GM12801 (cell line): Measurements from ENCODE around the gene SRR.

ENCODE experiments used
- CTCF ChIP-seq: IDR thresholded peaks from one replicate; pipeline ENCODE4 v1.5.1; 2011; ENCODE audit warnings: control low read depth; ENCODE audit not compliant: insufficient read length; ENCODE audit errors: extremely low read depth

Gene SRR

GRCh38 chr17:2363318-2363717 lies 59.6 kb downstream of the SRR start:
- no peak for TF ChIP-seq CTCF

GRCh38 chr17:2363851-2364762 lies 60.4 kb downstream of the SRR start:
- no peak for TF ChIP-seq CTCF

- no peak for TF ChIP-seq CTCF
These were observed 61.0 kb downstream of the SRR start for GRCh38 chr17:2364763-2365116.

GRCh38 chr17:2365132-2365531 lies 61.4 kb downstream of the SRR start:
- TF ChIP-seq CTCF: no peak

GRCh38 chr17:2366747-2367494 lies 63.2 kb downstream of the SRR start:
- no peak for TF ChIP-seq CTCF

- no peak for TF ChIP-seq CTCF
These were observed 64.6 kb downstream of the SRR start for GRCh38 chr17:2368359-2368758.

GRCh38 chr17:2369039-2369438 lies 65.3 kb downstream of the SRR start:
- TF ChIP-seq CTCF: no peak
